ENCODE data around the gene TSGA10IP. TPM values are rescaled to one million over a fixed set of nuclear protein-coding genes. Genes with fewer than 3 reads are reported as not detected.

The TSGA10IP gene
- total RNA-seq, 1 experiment from 2014 or later: not detected

DNA sequence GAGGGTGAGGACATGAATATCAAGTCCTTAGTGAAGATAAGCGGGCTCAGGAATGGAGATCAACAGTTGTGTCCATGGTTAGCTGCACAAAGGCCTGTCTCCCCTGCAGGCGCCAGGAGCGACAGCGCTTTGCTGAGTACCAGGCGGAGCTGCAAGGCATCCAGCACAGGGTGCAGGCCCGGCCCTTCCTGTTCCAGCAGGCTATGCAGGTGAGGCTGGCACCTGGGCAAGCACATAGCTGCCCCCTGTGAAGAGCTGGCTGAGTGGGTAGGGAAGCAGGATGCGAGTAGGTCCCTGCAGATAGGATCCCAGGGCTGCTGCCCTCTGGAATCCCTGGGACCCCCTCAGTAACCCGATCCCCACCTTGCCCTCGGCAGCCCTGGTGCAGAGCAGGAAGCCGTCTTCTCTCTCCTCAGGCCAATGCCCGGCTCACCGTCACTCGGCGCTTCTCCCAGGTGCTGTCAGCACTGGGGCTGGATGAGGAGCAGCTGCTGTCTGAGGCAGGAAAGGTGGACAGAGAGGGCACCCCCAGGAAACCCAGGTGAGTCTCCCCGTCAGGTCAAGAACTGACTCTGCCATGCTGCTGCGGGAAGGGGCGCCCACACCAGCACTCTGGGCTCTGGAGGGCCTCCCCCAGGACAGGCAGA, 13.6 kb downstream of the TSGA10IP start (continued):
- TF ChIP-seq ZBTB33 (IDR thresholded peaks at IDR 0.05; ENCODE audit: extremely low read depth, insufficient replicate concordance, low read length) (no peak), CEBPB (IDR thresholded peaks at IDR 0.05; ENCODE audit: low read depth) (no peak), YY1 (IDR thresholded peaks at IDR 0.05; ENCODE audit: extremely low read depth, insufficient replicate concordance, low read depth, low read length) (no peak), EZH2 (IDR thresholded peaks at IDR 0.05) (no peak)
- TF ChIP-seq, protein P1, sequence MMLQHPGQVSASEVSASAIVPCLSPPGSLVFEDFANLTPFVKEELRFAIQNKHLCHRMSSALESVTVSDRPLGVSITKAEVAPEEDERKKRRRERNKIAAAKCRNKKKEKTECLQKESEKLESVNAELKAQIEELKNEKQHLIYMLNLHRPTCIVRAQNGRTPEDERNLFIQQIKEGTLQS (IDR thresholded peaks at IDR 0.05): no peak
- TF ChIP-seq, protein P2, sequence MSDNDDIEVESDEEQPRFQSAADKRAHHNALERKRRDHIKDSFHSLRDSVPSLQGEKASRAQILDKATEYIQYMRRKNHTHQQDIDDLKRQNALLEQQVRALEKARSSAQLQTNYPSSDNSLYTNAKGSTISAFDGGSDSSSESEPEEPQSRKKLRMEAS (IDR thresholded peaks at IDR 0.05): no peak

GRCh38 chr11:65960824-65961266, 15.6 kb downstream of the TSGA10IP start:
- Histone ChIP-seq H3K27ac (ENCODE audit: low read depth, low read length) (peak overlapping the region; percentile 81), H4K20me1 (ENCODE audit: insufficient read depth) (no peaks in the 10 kb centered on the region), H3K4me1 (ENCODE audit: control insufficient read depth in 1 of 2, insufficient read depth in 2 of 2, low read length in 2 of 2) (peaks cover 8 to 21% of the 10 kb centered on the region in 2 experiments; a peak in 3 of 4 replicates), H3K27me3 (ENCODE audit: insufficient read depth, low read length) (no peaks in the 10 kb centered on the region), H3K9me2 (ENCODE audit: insufficient read depth) (no peaks in the 10 kb centered on the region), H3K4me2 (ENCODE audit: low read length) (peak overlapping the region; percentile 87), H2AFZ (ENCODE audit: low read depth, low read length, poor library complexity, severe bottlenecking) (no peak overlapping the region), H3K9ac (ENCODE audit: low read length) (peak overlapping the region; percentile 96), H3K36me3 (ENCODE audit: control insufficient read depth in 1 of 2, insufficient read depth in 2 of 2, low read length in 2 of 2) (peaks cover 10 to 21% of the 10 kb centered on the region in 2 experiments; a peak in 3 of 4 replicates), H3K9me3 (ENCODE audit: control insufficient read depth in 1 of 2, insufficient read depth in 1 of 2, low read depth in 1 of 2, low read length in 2 of 2) (no peaks in the 10 kb centered on the region), H3K79me2 (ENCODE audit: insufficient read depth, low read length) (peaks cover 41% of the 10 kb centered on the region), H3K4me3 (replicated peaks in 1 of 2; ENCODE audit: low read depth in 1 of 2, low read length in 2 of 2) (peak overlapping the region; percentile 76)
- intact Hi-C loops (cut with micrococcal nuclease): loop anchor here (2.0 kb wide), 1 partner anchor 72 kb away; the partner anchor contains the start of gene FIBP
- ChIA-PET POLR2A (no interaction called here), CTCF (no interaction called here), RAD21 (ENCODE audit: low non-redundant PET in 1 of 2, low total read pairs in 2 of 2, uncharacterized antibody in 2 of 2, unreplicated experiment in 2 of 2) (interaction anchor here in 1 of 2 experiments (1.2 kb wide), 1 partner anchor 73 kb away, joined by 4 read pairs; the partner anchor contains the start of gene FIBP)
- TF ChIP-seq, protein P1 (IDR thresholded peaks at IDR 0.05): no peak
- TF ChIP-seq POLR2AphosphoS5 (IDR thresholded peaks at IDR 0.05; ENCODE audit: low read depth, low read length): no peak
- ATAC-seq: peak; percentile 41
- DNase-seq (ENCODE audit: low read depth, low spot score): no peak
- BruUV-seq (replicated peaks): no TSS peak
